Activated gamma-delta T cell treated with anti-CD3 and anti-CD28 coated beads, Interleukin-2, amount 50 U/mL, for 16 hours (primary cell): ENCODE results near the gene CYB561A3.

Experiments used
- DNase-seq: peaks from one replicate; pipeline ENCODE4 v3.0.0-alpha.2; 2020; ENCODE audit warnings: low read depth

The CYB561A3 gene

DNA sequence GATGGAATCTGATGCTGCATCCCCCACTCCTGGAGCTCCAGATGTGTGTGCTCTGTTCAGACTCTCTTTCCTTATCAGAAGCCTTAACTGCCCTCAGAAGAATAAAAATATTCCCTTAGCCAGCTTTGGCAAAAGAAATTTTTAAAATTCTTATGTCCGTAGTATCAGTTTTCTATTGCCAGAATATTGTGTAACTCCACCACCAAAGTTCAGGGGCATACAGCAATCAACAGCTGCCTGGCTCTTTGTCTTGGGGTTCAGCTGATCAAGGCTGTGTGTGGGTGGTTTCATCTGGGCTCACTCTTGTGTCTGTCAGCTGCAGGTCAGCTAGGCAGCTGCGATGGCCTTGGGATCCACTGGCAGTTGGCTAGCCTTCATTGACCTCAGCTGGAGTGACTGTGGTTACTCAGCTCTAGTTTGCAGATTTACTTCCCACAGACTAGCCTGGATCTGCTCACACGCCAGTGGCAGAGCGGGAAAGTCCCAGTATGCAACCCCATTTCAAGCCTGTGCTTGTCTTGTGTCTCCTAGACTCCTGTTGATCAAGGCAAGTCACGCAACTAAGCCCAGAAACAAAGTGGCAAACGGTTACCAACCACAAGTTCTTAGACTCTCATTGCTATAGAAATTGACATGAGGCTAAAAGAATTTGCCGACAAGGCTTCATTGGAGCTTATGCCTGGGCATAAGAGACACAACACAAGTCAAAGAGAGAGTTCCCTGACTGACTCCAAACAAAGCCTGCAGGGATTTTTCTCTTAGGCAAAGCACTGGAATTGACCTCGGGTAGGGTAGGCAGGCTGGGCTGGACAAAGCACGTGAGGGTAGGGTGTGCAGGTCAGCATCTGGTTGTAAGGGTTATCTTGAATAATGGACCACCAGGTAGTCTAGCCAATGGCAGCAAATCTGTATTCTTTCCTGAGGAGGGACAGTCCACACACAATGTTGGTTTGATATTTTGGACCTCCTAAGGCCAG lies 8.0 kb upstream of the CYB561A3 start:
- no peak for DNase-seq

DNA sequence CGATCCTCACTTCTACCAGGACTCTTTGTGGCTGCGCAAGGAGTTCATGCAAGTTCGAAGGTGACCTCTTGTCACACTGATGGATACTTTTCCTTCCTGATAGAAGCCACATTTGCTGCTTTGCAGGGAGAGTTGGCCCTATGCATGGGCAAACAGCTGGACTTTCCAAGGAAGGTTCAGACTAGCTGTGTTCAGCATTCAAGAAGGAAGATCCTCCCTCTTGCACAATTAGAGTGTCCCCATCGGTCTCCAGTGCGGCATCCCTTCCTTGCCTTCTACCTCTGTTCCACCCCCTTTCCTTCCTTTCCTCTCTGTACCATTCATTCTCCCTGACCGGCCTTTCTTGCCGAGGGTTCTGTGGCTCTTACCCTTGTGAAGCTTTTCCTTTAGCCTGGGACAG lies 7.0 kb upstream of the CYB561A3 start:
- no peak for DNase-seq

- no peak for DNase-seq
Observed at GRCh38 chr11:61367406-61367805, 5.7 kb upstream of the CYB561A3 start.

DNA sequence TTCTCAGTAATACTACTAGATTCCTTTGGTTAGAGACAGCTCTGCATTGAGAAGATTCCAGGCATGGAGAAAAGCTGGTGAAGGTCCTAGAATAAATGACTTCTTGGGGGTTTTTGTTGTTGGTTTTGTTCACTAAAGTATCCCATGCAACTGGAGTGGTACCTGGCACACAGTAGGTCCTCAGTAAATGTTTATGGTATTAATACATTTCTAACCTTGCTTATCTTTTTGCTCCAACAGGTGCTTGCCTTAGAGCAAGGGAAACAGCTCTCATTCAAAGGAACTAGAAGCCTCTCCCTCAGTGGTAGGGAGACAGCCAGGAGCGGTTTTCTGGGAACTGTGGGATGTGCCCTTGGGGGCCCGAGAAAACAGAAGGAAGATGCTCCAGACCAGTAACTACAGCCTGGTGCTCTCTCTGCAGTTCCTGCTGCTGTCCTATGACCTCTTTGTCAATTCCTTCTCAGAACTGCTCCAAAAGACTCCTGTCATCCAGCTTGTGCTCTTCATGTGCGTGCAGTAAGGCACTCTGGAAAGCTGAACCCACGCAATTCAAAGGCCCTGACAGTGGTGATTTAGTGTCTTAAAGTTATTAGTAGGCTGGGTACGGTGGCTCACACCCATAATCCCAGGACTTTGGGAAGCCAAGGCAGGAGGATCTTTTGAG lies 2.5 kb upstream of the CYB561A3 start:
- DNase-seq = no peak

DNA sequence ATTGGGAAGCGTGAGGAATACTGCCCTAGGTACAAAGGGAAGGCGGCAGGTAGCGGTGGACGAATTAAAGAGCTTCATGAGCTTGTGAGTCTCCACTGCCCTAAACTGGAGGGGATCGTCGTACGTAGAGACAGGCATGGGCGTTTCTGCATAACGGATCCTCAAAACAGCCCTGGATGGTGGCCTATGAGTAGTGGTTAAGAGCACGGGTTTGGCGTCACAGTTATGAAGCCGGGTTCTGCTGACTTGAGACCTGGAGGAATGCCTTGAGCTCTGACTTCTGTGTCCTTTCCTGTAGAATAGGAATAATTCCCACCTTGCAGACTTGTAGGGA lies 827 bp upstream of the CYB561A3 start:
- DNase-seq = no peak

DNA sequence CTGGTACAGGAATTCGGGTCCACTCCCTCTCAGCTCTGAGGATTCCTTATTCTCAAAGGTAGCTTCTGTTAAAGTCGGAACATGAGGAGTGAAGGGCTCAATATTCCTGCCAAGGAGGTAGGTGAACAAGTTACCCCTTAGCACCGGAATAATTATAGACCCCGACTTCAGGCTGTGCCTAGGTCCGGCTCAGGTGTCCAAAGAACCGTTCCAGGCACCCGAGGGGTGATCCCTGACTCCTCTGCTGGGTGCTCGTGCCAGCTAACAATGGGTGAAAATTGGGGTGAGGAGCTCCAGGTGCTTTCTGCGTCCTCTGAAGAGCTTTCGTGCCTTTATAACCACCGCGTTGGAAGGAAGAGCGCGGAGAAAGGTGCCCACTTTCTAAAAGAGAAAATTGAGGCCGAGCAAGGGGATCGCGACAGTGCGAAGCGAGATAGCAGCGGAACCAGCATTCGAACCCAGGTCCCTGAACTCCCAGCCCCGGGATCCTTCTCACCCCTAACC lies 393 bp downstream of the CYB561A3 start:
- no peak for DNase-seq

GRCh38 chr11:61359516-61359915 lies 2.2 kb downstream of the CYB561A3 start:
- DNase-seq = no peak

- no peak for DNase-seq
Observed at GRCh38 chr11:61358566-61358965, 3.1 kb downstream of the CYB561A3 start.

GRCh38 chr11:61357894-61358239 lies 3.8 kb downstream of the CYB561A3 start:
- DNase-seq = no peak

DNA sequence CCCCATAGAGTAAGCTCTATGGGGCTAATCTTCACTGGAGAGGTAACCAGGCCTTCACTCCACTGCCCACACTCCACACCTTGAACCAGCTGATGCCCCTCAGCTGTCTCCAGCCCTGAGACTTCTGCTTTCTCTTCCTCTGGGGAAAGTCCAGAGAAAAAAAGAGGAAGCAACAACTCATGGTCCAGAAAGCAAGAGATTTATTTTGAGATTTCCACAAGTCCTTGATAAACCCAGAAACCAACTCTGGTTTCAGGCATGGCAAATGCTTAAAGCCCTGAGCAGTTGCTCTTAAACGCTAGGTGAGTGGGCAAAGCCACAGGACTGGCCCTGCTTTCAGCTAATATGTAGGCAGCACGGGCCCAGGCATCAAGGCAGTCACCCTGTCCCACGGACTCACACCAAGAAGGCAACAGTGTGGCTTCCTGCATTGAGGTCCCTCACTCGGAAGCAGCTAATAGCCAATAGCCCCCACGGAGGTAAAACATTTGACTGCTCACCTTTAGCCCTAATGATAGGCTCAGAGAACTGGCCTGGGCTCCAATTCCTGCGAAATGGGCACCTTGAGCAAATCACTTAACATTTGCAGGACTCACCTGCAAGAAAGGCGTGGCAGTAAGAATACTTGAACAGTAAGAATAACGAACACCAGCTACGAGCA lies 4.3 kb downstream of the CYB561A3 start:
- DNase-seq = no peak

GRCh38 chr11:61356706-61357105 lies 5.0 kb downstream of the CYB561A3 start:
- DNase-seq = no peak

DNA sequence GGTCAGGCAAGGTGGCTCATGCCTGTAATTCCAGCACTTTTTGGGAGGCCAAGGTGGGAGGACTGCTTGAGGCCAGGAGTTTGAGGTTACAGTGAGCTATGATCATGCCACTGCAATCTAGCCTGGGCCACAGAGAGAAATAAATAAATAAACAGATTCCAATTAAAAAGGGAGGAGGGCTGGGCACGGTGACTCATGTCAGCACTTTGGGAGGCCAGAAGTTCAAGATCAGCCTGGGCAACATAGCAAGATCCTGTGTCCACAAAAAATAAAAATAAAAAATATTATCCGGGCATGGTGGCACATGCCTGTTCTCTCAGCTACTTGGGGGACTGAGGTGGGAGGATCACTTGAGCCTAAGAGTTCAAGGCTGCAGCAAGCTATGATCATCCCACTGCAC lies 7.5 kb downstream of the CYB561A3 start:
- no peak for DNase-seq

DNA sequence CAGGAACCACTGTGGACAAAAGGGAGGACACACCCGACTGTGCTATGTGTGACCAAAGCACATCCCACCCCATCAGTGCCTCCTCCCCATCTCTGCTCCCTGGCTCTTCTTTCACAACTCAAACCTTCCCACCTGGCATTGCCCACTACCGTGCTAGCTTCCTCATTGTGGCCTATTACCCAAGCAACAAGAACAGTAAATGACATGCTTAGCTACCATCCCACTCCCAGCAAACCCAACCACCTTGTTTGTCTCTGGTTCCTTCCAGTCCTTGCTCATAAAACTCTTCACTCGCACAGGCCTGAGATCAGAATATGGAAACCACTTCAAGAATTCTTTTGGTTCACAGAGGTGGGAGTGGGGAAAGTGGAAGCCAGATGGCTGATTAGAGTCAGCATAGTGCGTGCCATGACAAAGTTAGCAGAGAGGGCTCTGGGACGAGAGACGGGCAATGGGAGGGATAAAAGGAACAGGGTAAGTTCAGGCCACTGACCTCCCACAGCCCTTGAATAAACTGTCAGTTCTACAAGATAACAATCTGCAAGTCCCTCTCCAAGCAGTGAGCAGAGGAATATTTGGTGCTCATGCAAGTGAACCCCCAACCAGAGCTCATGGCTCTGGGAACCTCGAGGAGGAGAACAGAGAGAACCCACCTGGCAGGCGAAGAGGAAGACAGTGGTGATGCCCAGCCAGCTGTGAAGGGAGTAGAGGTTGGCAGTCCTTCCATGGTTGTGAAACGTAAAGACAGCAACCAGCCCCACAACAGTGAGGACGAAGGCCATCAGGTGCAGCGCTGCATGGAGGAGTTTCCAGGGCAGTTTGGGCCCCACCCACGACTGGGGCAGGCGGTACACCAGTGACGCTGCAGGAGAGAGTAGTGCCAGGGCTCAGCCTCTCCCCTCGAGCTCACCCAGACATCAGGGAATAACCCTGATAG lies 8.3 kb downstream of the CYB561A3 start:
- DNase-seq = no peak

GRCh38 chr11:61352038-61352437 lies 9.6 kb downstream of the CYB561A3 start:
- no peak for DNase-seq

- DNase-seq = no peak
Observed at GRCh38 chr11:61350803-61351202, 10.9 kb downstream of the CYB561A3 start.

GRCh38 chr11:61350336-61350735 lies 11.3 kb downstream of the CYB561A3 start:
- DNase-seq = no peak

GRCh38 chr11:61349916-61350315 lies 11.8 kb downstream of the CYB561A3 start:
- DNase-seq = no peak

DNA sequence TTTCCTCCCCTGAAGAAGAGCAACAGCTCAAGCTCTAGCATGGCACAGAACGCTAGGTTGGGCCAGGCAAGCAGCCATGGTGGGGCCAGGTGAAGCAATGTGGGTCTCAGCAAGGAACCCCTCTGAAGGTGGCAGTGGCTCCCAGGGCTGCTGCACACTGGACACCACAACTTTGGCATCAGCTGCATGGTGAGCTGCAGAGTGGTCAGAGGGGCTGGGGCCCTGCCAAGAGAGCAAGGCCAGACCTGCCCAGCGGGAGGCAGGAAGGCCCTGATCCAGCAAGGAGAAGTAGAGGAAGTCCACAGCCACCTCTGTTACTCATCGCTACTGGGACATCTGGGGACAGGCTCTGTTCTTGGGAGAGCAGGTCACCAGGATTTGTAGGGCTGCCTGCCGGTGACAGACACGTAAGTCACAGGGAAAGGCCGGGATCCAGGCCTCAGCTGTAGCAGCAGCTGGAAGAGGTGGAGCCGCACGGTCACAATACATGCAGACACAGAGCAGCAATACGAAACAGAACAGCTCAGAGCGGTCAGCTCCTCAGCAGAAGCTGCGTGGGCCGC lies 12.4 kb downstream of the CYB561A3 start:
- no peak for DNase-seq

DNA sequence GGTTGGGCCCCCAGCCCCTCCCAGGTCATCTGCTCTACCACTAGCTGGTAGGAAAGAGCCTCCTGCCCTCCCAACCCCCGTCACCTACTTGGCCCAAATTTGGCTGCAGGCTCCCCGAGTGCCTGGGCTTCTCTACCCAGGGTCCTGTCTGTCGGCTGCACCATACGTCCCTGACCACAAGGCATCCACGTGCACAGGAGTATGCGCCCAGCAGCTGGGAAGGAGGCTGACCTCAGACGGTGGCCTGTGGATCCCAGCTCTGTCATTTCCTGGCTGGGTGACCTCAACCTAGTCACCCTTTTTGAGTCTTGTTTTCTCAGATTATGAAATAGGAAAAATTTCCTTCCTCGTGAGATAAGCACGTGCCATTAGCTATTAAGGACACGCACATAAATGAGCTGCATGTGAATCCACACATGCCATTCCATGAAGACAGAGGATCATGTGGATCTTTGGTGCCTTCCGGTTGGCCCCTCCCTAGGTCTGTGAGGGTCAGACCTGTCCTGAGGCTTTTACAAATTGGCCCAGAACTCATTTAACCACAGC lies 13.7 kb downstream of the CYB561A3 start:
- no peak for DNase-seq

DNA sequence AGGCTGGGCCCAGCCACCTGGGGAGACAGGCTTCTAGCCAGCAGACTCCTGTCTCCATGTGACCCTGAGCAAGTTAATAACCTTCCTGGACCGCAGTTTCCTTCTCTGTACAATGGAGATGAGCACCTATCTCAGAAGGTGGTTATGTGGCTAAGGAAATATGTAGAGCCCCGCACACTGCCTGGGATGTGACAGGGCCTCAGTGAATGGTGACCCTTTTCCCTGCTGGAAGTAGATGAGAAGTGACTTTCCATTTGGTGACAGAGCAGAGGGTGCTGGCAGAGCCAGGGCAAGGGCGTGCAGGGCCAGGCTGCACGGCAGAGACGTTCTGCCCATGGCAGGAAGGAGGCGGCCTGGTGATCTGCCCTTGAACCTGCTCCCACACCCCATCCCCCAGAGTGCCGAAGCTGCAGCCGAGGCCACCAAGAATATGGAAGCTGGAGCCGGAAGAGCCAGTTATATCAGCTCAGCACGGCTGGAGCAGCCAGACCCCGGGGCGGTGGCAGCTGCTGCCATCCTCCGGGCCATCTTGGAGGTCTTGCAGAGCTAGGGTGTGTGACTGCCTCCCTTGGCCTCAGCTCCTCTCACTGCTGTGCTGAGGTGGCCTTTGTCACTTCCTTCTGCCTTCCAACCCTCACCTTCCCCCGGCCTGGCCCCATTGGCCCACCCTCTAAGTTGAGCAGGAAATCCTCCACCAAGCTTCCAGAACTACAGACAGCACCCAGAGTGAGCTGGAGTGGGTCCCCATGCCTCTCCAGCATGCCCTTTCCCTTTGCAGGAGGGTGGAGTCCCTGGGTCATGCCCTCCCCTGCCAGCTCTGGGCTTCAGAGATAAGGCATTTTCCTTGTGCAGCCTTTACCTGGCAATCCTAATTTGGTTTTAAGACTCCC lies 15.5 kb downstream of the CYB561A3 start:
- DNase-seq = no peak
